NCI-H1105 (cell line): ENCODE results near the gene HIVEP1.
"Not testable (repeated sequence)": the region's sequence is repeated elsewhere in the genome, so short reads cannot be mapped to it uniquely, and the experiment has no call there.

ENCODE experiments used
- DNase-seq: peaks from one replicate; lab custom pipeline; 2025; lab: John Stamatoyannopoulos, UW

Gene HIVEP1

GRCh38 chr6:12158686-12159415 is 146.7 kb downstream of the HIVEP1 start:
- no peak for DNase-seq

- DNase-seq: no peak
Measured at GRCh38 chr6:12160326-12160725, 148.2 kb downstream of the HIVEP1 start.

GRCh38 chr6:12162213-12162612 is 150.1 kb downstream of the HIVEP1 start:
- DNase-seq: no peak

GRCh38 chr6:12163149-12163548 is 151.0 kb downstream of the HIVEP1 start:
- no peak for DNase-seq

GRCh38 chr6:12163744-12164507 is 151.8 kb downstream of the HIVEP1 start:
- DNase-seq: no peak

GRCh38 chr6:12164508-12164770 is 152.3 kb downstream of the HIVEP1 start:
- DNase-seq: no peak

- no peak for DNase-seq
Measured at GRCh38 chr6:12165297-12165696, 153.2 kb downstream of the HIVEP1 start.

GRCh38 chr6:12165722-12166280 is 153.7 kb downstream of the HIVEP1 start:
- no peak for DNase-seq

GRCh38 chr6:12169377-12169776 is 157.3 kb downstream of the HIVEP1 start:
- DNase-seq: no peak

- DNase-seq: no peak
Measured at GRCh38 chr6:12170351-12171092, 158.4 kb downstream of the HIVEP1 start.

GRCh38 chr6:12171717-12172116 is 159.6 kb downstream of the HIVEP1 start:
- no peak for DNase-seq

GRCh38 chr6:12172572-12172971 is 160.5 kb downstream of the HIVEP1 start:
- DNase-seq: no peak

- DNase-seq: no peak
Measured at GRCh38 chr6:12173181-12173580, 161.1 kb downstream of the HIVEP1 start.

- no peak for DNase-seq
Measured at GRCh38 chr6:12173661-12174060, 161.5 kb downstream of the HIVEP1 start.

GRCh38 chr6:12174878-12175277 is 162.8 kb downstream of the HIVEP1 start:
- no peak for DNase-seq

GRCh38 chr6:12175626-12176025 is 163.5 kb downstream of the HIVEP1 start:
- no peak for DNase-seq

GRCh38 chr6:12176782-12177181 is 164.7 kb downstream of the HIVEP1 start:
- not testable (repeated sequence) for DNase-seq

- no peak for DNase-seq
Measured at GRCh38 chr6:12178521-12178920, 166.4 kb downstream of the HIVEP1 start.

GRCh38 chr6:12181481-12181880 is 169.4 kb downstream of the HIVEP1 start:
- DNase-seq: no peak

- no peak for DNase-seq
Measured at GRCh38 chr6:12182676-12183075, 170.6 kb downstream of the HIVEP1 start.

- no peak for DNase-seq
Measured at GRCh38 chr6:12185081-12185673, 173.1 kb downstream of the HIVEP1 start.

- DNase-seq: no peak
Measured at GRCh38 chr6:12186528-12186927, 174.4 kb downstream of the HIVEP1 start.
